OCI-LY1 (cell line): ENCODE results near the gene APPBP2.

ENCODE experiments used
- CTCF ChIP-seq: fragments of 200-600 bp; sonication (generic), shearing (Covaris generic); IDR thresholded peaks from 2 replicates; pipeline ENCODE4 v1.5.1; 2017; ENCODE audit warnings: mild to moderate bottlenecking, antibody characterized with exemption, low read length, moderate library complexity, mixed read lengths
- EZH2 ChIP-seq: fragments of 200-600 bp; sonication (generic), shearing (Covaris generic); IDR thresholded peaks from 2 replicates; pipeline ENCODE4 v1.8.0; 2017; ENCODE audit warnings: borderline replicate concordance, mixed run types, mild to moderate bottlenecking, antibody characterized with exemption, low read length, moderate library complexity, mixed read lengths

- no peak for TF ChIP-seq CTCF
- TF ChIP-seq EZH2 = no peak
Observed at GRCh38 chr17:60451965-60452364, 74.1 kb downstream of the APPBP2 start.
